Lung (tissue), 12 donors: ENCODE measurements around the gene IL18BP. TPM values are rescaled to one million over a fixed set of nuclear protein-coding genes. Genes with fewer than 3 reads are reported as not detected.

ENCODE experiments used
- ATAC-seq: fragments of 200-7000 bp; cut with Tn5 transposase; one replicate; pipeline ENCODE4 v1.9.1; 2020; ENCODE audit warnings: moderate number of reproducible peaks; ENCODE audit not compliant: insufficient read depth, low FRiP score
- DNase-seq, 3 donors: peaks; one replicate each; pipeline ENCODE4 v3.0.0-alpha.2; 2013 to 2017
- H3K27ac ChIP-seq, 2 donors: one replicate each; pipeline ENCODE4 v1.5.1; 2013; ENCODE audit warnings: mild to moderate bottlenecking in 2 of 2, moderate library complexity in 2 of 2, control low read depth in 1 of 2, inconsistent platforms in 1 of 2, low read depth in 1 of 2, low read length in 1 of 2
- H3K27me3 ChIP-seq, 3 donors: one replicate each; pipeline ENCODE4 v1.5.1; 2013; ENCODE audit warnings: low read length in 2 of 3; ENCODE audit not compliant: control insufficient read depth in 3 of 3, insufficient read depth in 3 of 3
- H3K36me3 ChIP-seq, 4 donors: one replicate each; pipeline ENCODE4 v1.5.1; 2013; ENCODE audit warnings: low read length in 4 of 4, mild to moderate bottlenecking in 1 of 4, moderate library complexity in 1 of 4; ENCODE audit not compliant: control insufficient read depth in 4 of 4, insufficient read depth in 4 of 4
- H3K4me1 ChIP-seq, 5 donors: one replicate each; pipeline ENCODE4 v1.5.1; 2013; ENCODE audit warnings: low read length in 5 of 5, mild to moderate bottlenecking in 2 of 5, moderate library complexity in 1 of 5; ENCODE audit not compliant: control insufficient read depth in 5 of 5, insufficient read depth in 5 of 5
- H3K4me3 ChIP-seq: one replicate; pipeline ENCODE4 v1.5.1; 2013; ENCODE audit warnings: mild to moderate bottlenecking, control low read depth, moderate library complexity
- H3K9ac ChIP-seq, 2 donors: one replicate each; pipeline ENCODE4 v1.5.1; 2013; ENCODE audit warnings: low read length in 2 of 2, control low read depth in 1 of 2; ENCODE audit not compliant: insufficient read depth in 1 of 2
- H3K9me3 ChIP-seq, 4 donors: one replicate each; pipeline ENCODE4 v1.5.1; 2013; ENCODE audit warnings: low read length in 3 of 4, mild to moderate bottlenecking in 1 of 4, moderate library complexity in 1 of 4; ENCODE audit not compliant: control insufficient read depth in 4 of 4, insufficient read depth in 3 of 4
- CTCF ChIP-seq: IDR thresholded peaks from 2 replicates; pipeline ENCODE4 v1.5.1; 2012; ENCODE audit warnings: mild to moderate bottlenecking; ENCODE audit errors: control extremely low read depth, extremely low read depth
- WGBS, 2 donors: extraction: QIAGEN DNeasy Blood & Tissue Kit; methylation state at CpG; one replicate each; pipeline ENCODE4 v1.1.7; 2013; 5-methylcytosine and 5-hydroxymethylcytosine counted together
- polyA plus RNA-seq, 2 donors: library from polyadenylated mRNA; stranded (reverse); fragments of 200-250 nt; gene quantifications; one replicate each; pipeline ENCODE4 v1.2.1, GENCODE V29; 2013
- total RNA-seq, 2 donors: library from RNA; depleted of rRNA in 1 of 2; stranded (reverse); fragments of >200 nt in 1 of 2; gene quantifications; one replicate each; pipeline ENCODE4 v1.2.1, GENCODE V29; 2014 to 2021
- donor health status: control.
- donor health status: control.
- donor health status: Bipolar disorder and iron deficiency.
- donor health status: healthy.
- donor health status: DM: yes; HTN: yes; CAD: no.

IL18BP gene
- total and polyA plus RNA-seq, 4 donors, result 8.6 to 38.6 (median 20.1) TPM

GRCh38 chr11:71995726-71996291 lies 2.9 kb upstream of the IL18BP start:
- ATAC-seq, result no peak
- no peaks in the 10 kb centered on the region for H3K27me3 ChIP-seq
- H3K9ac ChIP-seq, result no peak overlapping the region
- TF ChIP-seq CTCF, result no peak
- no peak for DNase-seq
- no peaks in the 10 kb centered on the region for H3K9me3 ChIP-seq
- peaks cover 0 to 6% (median 1%) of the 10 kb centered on the region in 4 donors for H3K36me3 ChIP-seq
- WGBS, 2 donors, result 86 to 91% methylated on average over 3 of the region's 3 CpGs
- H3K27ac ChIP-seq, result no peak overlapping the region
- H3K4me1 ChIP-seq, result peaks cover 0 to 24% (median 0%) of the 10 kb centered on the region in 5 donors
- H3K4me3 ChIP-seq, result no peak overlapping the region

- no peak overlapping the region for H3K4me3 ChIP-seq
- WGBS, 2 donors, result 96 to 97% methylated on average over 4 of the region's 4 CpGs
- no peaks in the 10 kb centered on the region for H3K27me3 ChIP-seq
- peaks cover 0 to 26% (median 0%) of the 10 kb centered on the region in 5 donors for H3K4me1 ChIP-seq
- H3K9ac ChIP-seq, result no peak overlapping the region
- no peaks in the 10 kb centered on the region for H3K9me3 ChIP-seq
- DNase-seq, result no peak
- peaks cover 0 to 9% (median 5%) of the 10 kb centered on the region in 4 donors for H3K36me3 ChIP-seq
- TF ChIP-seq CTCF, result no peak
- ATAC-seq, result no peak
- H3K27ac ChIP-seq, result peak overlapping the region in 1 of 2 donors; percentile 26
Measured at GRCh38 chr11:71996517-71996916, 2.2 kb upstream of the IL18BP start.

GRCh38 chr11:71996946-71997345 lies 1.8 kb upstream of the IL18BP start:
- ATAC-seq, result no peak
- Histone ChIP-seq H3K4me1 (peaks cover 0 to 26% (median 0%) of the 10 kb centered on the region in 5 donors), H3K9ac (no peak overlapping the region), H3K27me3 (no peaks in the 10 kb centered on the region), H3K36me3 (peaks cover 0 to 9% (median 9%) of the 10 kb centered on the region in 4 donors), H3K27ac (peak overlapping the region in 1 of 2 donors; percentile 44), H3K9me3 (no peaks in the 10 kb centered on the region), H3K4me3 (no peak overlapping the region)
- 40 to 57% methylated on average over 8 of the region's 8 CpGs for WGBS, 2 donors
- no peak for DNase-seq
- no peak for TF ChIP-seq CTCF

- Histone ChIP-seq H3K4me1 (peaks cover 0 to 26% (median 0%) of the 10 kb centered on the region in 5 donors), H3K9me3 (no peaks in the 10 kb centered on the region), H3K9ac (no peak overlapping the region), H3K4me3 (no peak overlapping the region), H3K27ac (peak overlapping the region in 1 of 2 donors; percentile 44), H3K27me3 (no peaks in the 10 kb centered on the region), H3K36me3 (peaks cover under 1 to 15% (median 9%) of the 10 kb centered on the region in 4 donors)
- 96 to 100% methylated on average over 3 of the region's 3 CpGs for WGBS, 2 donors
- ATAC-seq, result no peak
- TF ChIP-seq CTCF, result no peak
- no peak for DNase-seq
Measured at GRCh38 chr11:71997594-71997993, 1.1 kb upstream of the IL18BP start.
